Measurements from ENCODE around the gene NBR1.

DNA sequence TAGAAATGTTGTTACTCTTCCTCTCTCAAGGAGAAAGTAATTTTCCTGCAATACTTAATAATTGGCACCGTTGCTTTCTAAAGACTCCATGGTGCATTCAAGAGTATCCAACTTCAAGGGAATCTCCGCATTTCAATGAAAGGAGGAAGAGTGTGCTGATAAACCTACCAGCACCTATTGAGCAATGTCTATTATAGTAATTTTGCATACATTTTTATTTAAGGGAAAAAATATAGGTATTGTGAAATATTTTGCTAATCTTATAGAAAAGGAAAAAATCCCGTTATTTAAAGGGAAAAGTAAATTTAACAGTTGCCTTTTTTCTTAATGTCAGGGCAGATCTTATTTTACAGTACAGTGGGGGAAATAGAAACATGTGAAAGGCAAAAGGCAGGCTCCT, 39.6 kb downstream of the NBR1 start:
- TF ChIP-seq, protein P1, sequence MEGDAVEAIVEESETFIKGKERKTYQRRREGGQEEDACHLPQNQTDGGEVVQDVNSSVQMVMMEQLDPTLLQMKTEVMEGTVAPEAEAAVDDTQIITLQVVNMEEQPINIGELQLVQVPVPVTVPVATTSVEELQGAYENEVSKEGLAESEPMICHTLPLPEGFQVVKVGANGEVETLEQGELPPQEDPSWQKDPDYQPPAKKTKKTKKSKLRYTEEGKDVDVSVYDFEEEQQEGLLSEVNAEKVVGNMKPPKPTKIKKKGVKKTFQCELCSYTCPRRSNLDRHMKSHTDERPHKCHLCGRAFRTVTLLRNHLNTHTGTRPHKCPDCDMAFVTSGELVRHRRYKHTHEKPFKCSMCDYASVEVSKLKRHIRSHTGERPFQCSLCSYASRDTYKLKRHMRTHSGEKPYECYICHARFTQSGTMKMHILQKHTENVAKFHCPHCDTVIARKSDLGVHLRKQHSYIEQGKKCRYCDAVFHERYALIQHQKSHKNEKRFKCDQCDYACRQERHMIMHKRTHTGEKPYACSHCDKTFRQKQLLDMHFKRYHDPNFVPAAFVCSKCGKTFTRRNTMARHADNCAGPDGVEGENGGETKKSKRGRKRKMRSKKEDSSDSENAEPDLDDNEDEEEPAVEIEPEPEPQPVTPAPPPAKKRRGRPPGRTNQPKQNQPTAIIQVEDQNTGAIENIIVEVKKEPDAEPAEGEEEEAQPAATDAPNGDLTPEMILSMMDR (conservative IDR thresholded peaks at IDR 0.05), result no peak
- TF ChIP-seq EZH2 (IDR thresholded peaks at IDR 0.05; ENCODE audit: low read depth), result no peak
